HCT116 (cell line): ENCODE measurements around the gene ARHGAP23.
"Not testable (repeated sequence)": the region's sequence is repeated elsewhere in the genome, so short reads cannot be mapped to it uniquely, and the experiment has no call there.

Experiments used
- CEBPB ChIP-seq: IDR thresholded peaks from 2 replicates; pipeline ENCODE4 v1.6.1; 2012; ENCODE audit warnings: low read depth
- EZH2 ChIP-seq: fragments of 200-600 bp; sonication (generic); IDR thresholded peaks from 2 replicates; pipeline ENCODE4 v1.6.1; 2017; ENCODE audit warnings: antibody characterized with exemption, mixed run types
- MAX ChIP-seq: IDR thresholded peaks from 2 replicates; pipeline ENCODE4 v1.6.1; 2012
- POLR2AphosphoS5 ChIP-seq: IDR thresholded peaks from 2 replicates; pipeline ENCODE4 v1.6.1; 2011; ENCODE audit warnings: mild to moderate bottlenecking, low read depth, low read length, moderate library complexity
- SP1 ChIP-seq: IDR thresholded peaks from 2 replicates; pipeline ENCODE4 v1.6.1; 2012; ENCODE audit warnings: low read depth
- TCF7L2 ChIP-seq: IDR thresholded peaks from 2 replicates; pipeline ENCODE4 v1.7.0; 2011; ENCODE audit warnings: borderline replicate concordance, inconsistent platforms; ENCODE audit not compliant: insufficient read depth, insufficient read length; ENCODE audit errors: extremely low read depth
- ZNF274 ChIP-seq: fragments of 200-500 bp; sonication (Bioruptor generic); IDR thresholded peaks from 2 replicates; pipeline ENCODE4 v1.6.1; 2014; ENCODE audit warnings: mild to moderate bottlenecking, low read depth, low read length, inconsistent platforms
- TF ChIP-seq, protein P1 (sequence below), 3 experiments: fragments of 200-600 bp in 1 of 3; sonication (generic) in 1 of 3; IDR thresholded peaks in 2 of 3; conservative IDR thresholded peaks in 1 of 3; 2 replicates each; pipeline ENCODE4 v1.5.1; 2012 to 2017; ENCODE audit warnings: low read depth in 2 of 3, low read length in 2 of 3, antibody characterized with exemption in 1 of 3, borderline replicate concordance in 1 of 3, control low read depth in 1 of 3, mild to moderate bottlenecking in 1 of 3, mixed read lengths in 1 of 3, mixed run types in 1 of 3, moderate library complexity in 1 of 3; ENCODE audit not compliant: insufficient read depth in 1 of 3

- TF ChIP-seq TCF7L2, CEBPB, SP1, MAX, POLR2AphosphoS5, ZNF274, EZH2: not testable (repeated sequence)
- TF ChIP-seq, protein P1, sequence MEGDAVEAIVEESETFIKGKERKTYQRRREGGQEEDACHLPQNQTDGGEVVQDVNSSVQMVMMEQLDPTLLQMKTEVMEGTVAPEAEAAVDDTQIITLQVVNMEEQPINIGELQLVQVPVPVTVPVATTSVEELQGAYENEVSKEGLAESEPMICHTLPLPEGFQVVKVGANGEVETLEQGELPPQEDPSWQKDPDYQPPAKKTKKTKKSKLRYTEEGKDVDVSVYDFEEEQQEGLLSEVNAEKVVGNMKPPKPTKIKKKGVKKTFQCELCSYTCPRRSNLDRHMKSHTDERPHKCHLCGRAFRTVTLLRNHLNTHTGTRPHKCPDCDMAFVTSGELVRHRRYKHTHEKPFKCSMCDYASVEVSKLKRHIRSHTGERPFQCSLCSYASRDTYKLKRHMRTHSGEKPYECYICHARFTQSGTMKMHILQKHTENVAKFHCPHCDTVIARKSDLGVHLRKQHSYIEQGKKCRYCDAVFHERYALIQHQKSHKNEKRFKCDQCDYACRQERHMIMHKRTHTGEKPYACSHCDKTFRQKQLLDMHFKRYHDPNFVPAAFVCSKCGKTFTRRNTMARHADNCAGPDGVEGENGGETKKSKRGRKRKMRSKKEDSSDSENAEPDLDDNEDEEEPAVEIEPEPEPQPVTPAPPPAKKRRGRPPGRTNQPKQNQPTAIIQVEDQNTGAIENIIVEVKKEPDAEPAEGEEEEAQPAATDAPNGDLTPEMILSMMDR (IDR thresholded peaks at IDR 0.05 in 2 of 3, conservative IDR thresholded peaks at IDR 0.05 in 1 of 3; ENCODE audit: borderline replicate concordance in 1 of 3, insufficient read depth in 1 of 3, low read depth in 2 of 3, low read length in 2 of 3): not testable (repeated sequence)
These were observed 54.4 kb downstream of the ARHGAP23 start for GRCh38 chr17:38482700-38483043.
